Stomach smooth muscle (tissue), 2 donors: ENCODE measurements around the gene GMIP.
"Not testable (repeated sequence)": the region's sequence is repeated elsewhere in the genome, so short reads cannot be mapped to it uniquely, and the experiment has no call there.

Source experiments
- H3K27ac ChIP-seq: one replicate; pipeline ENCODE4 v1.7.0; 2013; ENCODE audit warnings: mild to moderate bottlenecking, low read length, inconsistent platforms
- H3K27me3 ChIP-seq, 2 donors: one replicate each; pipeline ENCODE4 v1.7.0; 2013; ENCODE audit warnings: low read length in 2 of 2; ENCODE audit not compliant: insufficient read depth in 2 of 2, control insufficient read depth in 1 of 2
- H3K36me3 ChIP-seq, 2 donors: one replicate each; pipeline ENCODE4 v1.7.0; 2013; ENCODE audit warnings: low read length in 2 of 2; ENCODE audit not compliant: control insufficient read depth in 2 of 2, insufficient read depth in 2 of 2
- H3K4me1 ChIP-seq: one replicate; pipeline ENCODE4 v1.7.0; 2013; ENCODE audit warnings: low read length; ENCODE audit not compliant: control insufficient read depth, insufficient read depth
- H3K4me3 ChIP-seq, 2 donors: one replicate each; pipeline ENCODE4 v1.7.0; 2013; ENCODE audit warnings: low read length in 2 of 2
- H3K9ac ChIP-seq, 2 donors: one replicate each; pipeline ENCODE4 v1.7.0; 2013; ENCODE audit warnings: low read length in 2 of 2, mild to moderate bottlenecking in 1 of 2
- H3K9me3 ChIP-seq, 2 donors: one replicate each; pipeline ENCODE4 v1.7.0; 2013; ENCODE audit warnings: low read length in 2 of 2; ENCODE audit not compliant: control insufficient read depth in 2 of 2
- donor health status: healthy.
- donor health status: Pancreatic carcinoma.

Gene GMIP

DNA sequence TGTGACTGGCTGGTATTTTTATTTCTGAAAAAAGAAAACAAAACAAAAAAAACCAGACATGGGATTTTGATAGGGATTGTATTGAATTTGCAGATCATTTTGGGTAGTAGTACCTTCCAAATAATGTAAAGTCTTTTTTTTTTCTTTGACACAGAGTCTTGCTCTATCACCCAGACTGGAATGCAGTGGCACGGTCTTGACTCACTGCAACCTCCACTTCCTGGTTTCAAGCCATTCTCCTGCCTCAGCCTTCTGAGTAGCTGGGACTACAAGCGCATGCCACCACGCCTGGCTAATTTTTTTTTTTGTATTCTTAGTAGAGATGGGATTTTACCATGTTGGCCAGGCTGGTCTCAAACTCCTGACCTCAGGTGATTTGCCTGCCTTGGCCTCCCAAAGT lies 29.4 kb upstream of the GMIP start:
- Histone ChIP-seq H3K27me3 (no peaks in the 10 kb centered on the region), H3K4me3 (no peak overlapping the region), H3K27ac (no peak overlapping the region), H3K9me3 (no peaks in the 10 kb centered on the region), H3K4me1 (peaks cover 16% of the 10 kb centered on the region), H3K9ac (no peak overlapping the region), H3K36me3 (peaks cover 2 to 4% of the 10 kb centered on the region in 2 donors)

DNA sequence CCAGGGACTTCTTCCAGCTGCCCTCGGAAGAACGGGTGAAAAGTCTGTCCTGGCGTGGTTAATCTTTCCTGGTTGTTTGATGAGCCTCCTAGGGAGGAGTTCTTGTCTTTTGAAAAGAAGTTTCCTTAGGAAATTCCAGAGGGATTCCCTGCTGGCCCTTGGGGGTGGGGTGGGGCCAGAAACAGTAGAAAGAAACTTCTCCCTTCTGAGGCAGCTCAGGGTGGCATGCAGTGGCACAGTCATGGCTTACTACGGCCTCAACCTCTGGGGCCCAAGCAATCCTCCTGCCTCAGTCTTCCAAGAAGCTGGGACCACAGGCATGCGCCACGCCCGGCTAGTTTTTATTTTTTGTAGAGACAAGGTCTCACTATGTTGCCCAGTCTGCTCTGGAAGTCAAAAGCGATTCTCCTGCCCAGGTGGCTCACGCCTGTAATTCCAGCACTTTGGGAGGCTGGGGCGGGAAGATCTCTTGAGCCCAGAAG lies 26.7 kb upstream of the GMIP start:
- no peak overlapping the region for H3K27ac ChIP-seq
- peak overlapping the region in 1 of 2 donors; percentile 89 for H3K4me3 ChIP-seq
- no peaks in the 10 kb centered on the region for H3K27me3 ChIP-seq
- no peaks in the 10 kb centered on the region for H3K9me3 ChIP-seq
- H3K4me1 ChIP-seq, result peaks cover 16% of the 10 kb centered on the region
- H3K36me3 ChIP-seq, result no peaks in the 10 kb centered on the region
- H3K9ac ChIP-seq, result no peak overlapping the region

DNA sequence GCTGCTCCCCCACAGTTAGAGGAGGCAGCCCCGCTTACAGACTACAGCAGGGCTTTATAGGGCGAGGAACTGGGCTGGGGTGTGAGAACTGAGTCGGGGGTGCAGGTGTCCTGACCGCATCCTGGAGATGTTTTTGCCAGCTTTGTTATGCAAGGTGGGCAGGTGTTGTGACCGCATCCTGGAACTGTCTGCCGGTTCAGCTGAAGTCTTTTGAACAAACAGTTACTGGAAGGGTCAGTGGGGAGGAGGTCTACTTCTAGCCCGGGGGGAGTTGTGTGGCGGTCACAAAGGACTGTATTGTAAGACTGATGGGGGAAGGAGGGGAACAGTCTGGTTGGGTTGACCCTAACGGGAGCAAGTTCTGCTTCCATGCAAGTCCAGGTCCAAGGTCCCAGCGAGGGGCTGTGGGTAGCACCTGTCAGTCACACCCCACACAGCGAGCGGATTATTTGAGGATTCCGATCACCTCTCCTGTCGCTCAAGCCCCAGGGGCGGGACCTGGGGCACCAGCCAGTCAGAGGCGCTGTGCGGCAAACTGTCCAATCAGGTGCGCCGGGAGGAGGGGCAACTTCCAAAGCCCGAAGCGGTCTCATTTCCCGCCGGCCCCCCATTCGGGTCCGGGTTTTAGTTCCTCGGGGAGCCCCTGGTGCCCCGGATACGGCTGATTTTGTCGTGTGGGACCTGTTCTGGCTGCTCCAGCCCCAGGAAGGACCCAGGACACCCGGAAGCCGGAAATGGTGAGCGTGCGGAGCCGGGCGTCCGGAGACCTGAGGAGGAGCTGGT lies 25.0 kb upstream of the GMIP start, which contains the start of gene ZNF101:
ZNF101 (plus strand) TSS at position 610 of the 783 bp plus-strand sequence; CDS start at position 735, 125 bp downstream.
- H3K27ac ChIP-seq, result peak within 1 kb of the TSS; percentile 58
- H3K9ac ChIP-seq, result peak within 1 kb of the TSS; percentile 77 to 89
- H3K4me1 ChIP-seq, result peaks cover 16% of the 10 kb centered on the region
- H3K27me3 ChIP-seq, result no peaks in the 10 kb centered on the region
- no peaks in the 10 kb centered on the region for H3K36me3 ChIP-seq
- H3K4me3 ChIP-seq, result peak within 1 kb of the TSS; percentile 89 to 93
- H3K9me3 ChIP-seq, result no peaks in the 10 kb centered on the region

DNA sequence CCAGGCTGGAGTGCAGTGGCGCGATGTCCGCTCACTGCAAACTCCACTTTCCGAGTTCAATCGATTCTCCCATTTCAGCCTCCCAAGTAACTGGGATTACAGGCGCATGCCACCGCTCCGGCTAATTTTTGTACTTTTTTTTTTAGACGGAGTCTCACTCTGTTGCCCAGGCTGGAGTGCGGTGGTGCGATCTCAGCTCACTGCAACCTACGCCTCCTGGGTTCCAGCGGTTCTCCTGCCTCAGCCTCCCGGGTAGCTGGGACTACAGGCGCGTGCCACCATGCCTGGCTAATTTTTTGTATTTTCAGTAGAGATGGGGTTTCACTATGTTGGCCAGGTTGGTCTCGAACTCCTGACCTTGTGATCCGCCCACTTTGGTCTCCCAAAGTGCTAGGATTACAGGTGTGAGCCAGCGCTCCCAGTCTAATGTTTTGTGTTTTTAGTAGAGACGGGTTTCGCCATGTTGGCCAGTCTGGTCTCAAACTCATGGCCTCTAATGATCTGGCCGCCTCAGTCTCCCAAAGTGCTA lies 22.0 kb upstream of the GMIP start:
- not testable (repeated sequence) for H3K27me3 ChIP-seq, H3K4me3 ChIP-seq, H3K9me3 ChIP-seq, H3K36me3 ChIP-seq, H3K9ac ChIP-seq, H3K27ac ChIP-seq
- H3K4me1 ChIP-seq, result peaks cover 34% of the 10 kb centered on the region

DNA sequence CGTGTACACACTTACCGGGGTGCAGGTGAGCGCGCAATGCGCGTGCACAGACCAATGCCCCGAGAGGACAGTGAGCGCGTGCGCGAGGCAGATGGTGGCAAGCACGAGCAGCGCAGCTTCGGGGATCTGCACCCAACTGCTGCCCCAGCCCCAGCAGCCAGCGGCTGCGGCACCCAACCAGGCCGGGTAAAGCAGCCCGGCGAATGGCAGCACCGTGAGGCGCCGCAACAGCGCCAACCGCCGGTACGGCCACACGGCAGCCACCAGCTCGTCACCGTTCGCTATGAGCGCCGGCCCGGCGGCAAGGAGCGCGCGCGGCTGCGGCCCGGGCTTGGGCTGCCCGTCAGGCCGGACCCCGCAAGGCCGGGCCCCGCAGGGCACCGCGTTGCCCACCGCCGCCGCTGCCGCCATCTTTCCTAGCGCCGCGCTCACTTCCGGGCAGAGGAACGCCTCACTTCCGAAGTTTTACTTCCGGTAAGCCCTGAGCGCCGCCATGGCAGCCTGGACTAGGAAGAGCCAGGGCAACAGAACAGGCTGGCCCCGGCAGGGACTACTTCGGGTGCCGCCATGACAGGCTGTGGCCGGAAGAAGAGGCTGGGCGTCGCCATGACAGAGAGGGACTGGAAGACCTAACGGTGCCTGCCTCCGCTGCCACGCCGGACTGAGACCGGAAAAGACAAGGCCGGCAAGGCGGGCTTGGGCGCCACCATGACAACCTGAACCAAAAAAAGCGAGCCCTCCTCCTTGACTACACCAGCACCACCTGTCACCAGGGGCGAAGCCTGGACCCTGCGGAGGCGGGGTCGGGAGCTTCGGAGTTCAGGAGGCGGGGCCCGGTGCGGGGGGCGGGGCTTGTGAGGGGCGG lies 20.0 kb upstream of the GMIP start, which contains the start of gene ATP13A1:
ATP13A1 (minus strand) TSS at position 421 of the 865 bp plus-strand sequence; CDS start at position 411, 10 bp downstream.
- peak within 1 kb of the TSS; percentile 96 to 98 for H3K4me3 ChIP-seq

DNA sequence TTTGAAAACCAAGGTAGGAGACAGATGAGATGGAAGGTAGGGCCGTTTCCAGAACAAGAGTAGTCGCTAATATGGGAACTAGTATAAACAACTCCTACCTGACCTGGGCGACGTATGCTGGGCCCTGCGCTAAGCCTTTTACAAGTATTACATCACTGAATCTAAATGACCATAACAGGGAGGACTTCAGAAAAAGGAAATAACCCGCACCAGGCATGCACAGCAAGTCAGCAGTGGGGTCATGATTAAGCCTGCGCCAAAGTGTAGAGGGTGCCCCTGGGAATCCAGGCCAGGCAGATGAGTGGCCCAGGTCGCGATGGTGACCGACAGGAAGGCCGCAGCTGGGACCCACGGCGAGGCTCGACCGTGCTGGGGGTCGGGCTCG lies 19.4 kb upstream of the GMIP start:
- Histone ChIP-seq H3K36me3 (peaks cover 8 to 15% of the 10 kb centered on the region in 2 donors), H3K9ac (peak overlapping the region; percentile 87 to 88), H3K9me3 (no peaks in the 10 kb centered on the region), H3K4me3 (peak overlapping the region; percentile 96 to 98), H3K27me3 (no peaks in the 10 kb centered on the region), H3K27ac (peak overlapping the region; percentile 70), H3K4me1 (peaks cover 17% of the 10 kb centered on the region)

More for the DNA sequence above, 20.0 kb upstream of the GMIP start, which contains the start of gene ATP13A1:
- peaks cover 4 to 10% of the 10 kb centered on the region in 2 donors for H3K36me3 ChIP-seq
- H3K27ac ChIP-seq, result peak within 1 kb of the TSS; percentile 74
- peaks cover 23% of the 10 kb centered on the region for H3K4me1 ChIP-seq
- H3K9me3 ChIP-seq, result no peaks in the 10 kb centered on the region
- H3K9ac ChIP-seq, result peak within 1 kb of the TSS; percentile 87 to 88
- no peaks in the 10 kb centered on the region for H3K27me3 ChIP-seq

DNA sequence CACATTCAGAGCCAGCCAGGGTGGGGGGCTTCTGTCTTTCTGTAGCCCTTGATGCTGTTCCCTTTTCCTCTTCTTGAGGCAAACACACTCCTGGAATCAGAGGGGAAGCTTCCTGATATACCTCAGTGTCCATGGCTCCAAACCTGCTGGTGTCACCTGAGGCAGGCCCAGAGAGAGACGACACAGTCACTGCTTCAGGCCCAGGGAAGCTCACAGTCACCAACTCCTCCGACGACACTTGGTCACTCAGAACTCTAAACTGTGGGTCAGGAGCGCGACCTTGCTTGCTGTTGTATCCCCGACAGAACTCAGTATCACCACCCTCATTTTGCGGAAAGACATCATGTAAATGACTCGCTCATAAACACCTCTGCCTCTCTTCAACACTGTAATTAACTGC lies 18.9 kb upstream of the GMIP start:
- Histone ChIP-seq H3K27me3 (no peaks in the 10 kb centered on the region), H3K4me3 (peak overlapping the region; percentile 96 to 98), H3K9ac (peak overlapping the region in 1 of 2 donors; percentile 88), H3K4me1 (peaks cover 17% of the 10 kb centered on the region), H3K27ac (no peak overlapping the region), H3K36me3 (peaks cover 11 to 18% of the 10 kb centered on the region in 2 donors), H3K9me3 (no peaks in the 10 kb centered on the region)

DNA sequence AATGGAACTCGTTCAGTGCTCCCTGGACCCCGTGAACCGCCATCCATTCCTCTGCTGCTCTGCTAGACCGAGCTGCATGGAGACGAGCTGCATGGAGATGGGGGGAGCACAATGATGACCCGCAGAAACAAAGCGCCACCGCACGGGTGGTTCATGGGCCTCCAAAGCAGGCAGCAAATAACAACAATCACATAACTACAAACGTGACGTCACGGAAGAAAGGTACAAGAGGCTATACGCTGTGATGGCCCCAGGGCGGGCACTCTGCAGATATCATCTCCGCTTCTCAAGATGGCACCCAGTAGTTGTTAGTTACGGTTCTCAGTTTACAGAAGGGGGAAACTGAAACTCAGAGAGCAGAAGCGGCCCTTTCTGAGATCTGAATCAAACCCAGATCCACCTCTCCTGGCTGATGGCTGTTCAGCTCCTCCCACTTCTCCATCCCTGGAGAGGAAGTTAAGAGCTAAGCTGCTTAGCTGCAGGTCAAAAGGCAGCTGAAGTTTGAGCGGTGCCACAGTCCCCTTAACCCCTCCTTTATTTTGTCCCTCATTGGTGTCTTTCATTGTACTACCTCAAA lies 18.3 kb upstream of the GMIP start:
- peak overlapping the region in 1 of 2 donors; percentile 88 for H3K9ac ChIP-seq
- no peak overlapping the region for H3K27ac ChIP-seq
- peaks cover 17% of the 10 kb centered on the region for H3K4me1 ChIP-seq
- H3K36me3 ChIP-seq, result peaks cover 14 to 24% of the 10 kb centered on the region in 2 donors
- H3K27me3 ChIP-seq, result no peaks in the 10 kb centered on the region
- H3K9me3 ChIP-seq, result no peaks in the 10 kb centered on the region
- H3K4me3 ChIP-seq, result no peak overlapping the region

DNA sequence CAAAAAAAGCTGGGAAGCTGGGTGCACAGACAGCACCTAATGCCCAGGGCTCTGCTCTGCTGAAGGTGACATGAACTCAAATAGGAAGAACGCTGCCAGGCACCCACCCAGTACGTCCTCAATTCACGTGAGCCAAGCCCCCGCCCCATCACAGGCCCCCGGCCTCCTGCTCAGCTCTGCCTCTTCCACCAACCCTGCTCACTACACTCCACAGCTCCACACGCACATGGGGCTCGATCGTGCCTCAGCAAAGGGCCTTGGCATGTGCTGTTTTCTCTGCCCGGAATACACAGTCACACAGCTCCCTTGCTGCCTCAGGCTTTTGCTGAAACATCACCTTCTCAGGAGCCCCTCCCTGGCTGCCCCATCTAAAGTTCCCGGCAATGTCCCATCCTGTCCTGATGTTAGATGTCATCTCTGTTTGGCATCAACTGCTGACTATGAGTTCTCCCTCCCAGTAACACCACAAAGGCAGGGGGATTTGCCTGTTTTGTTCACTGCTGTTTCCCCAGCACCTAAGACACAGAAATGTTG lies 17.8 kb upstream of the GMIP start:
- Histone ChIP-seq H3K9ac (no peak overlapping the region), H3K4me3 (no peak overlapping the region), H3K27me3 (no peaks in the 10 kb centered on the region), H3K36me3 (peaks cover 19 to 30% of the 10 kb centered on the region in 2 donors), H3K4me1 (peaks cover 17% of the 10 kb centered on the region), H3K9me3 (no peaks in the 10 kb centered on the region), H3K27ac (no peak overlapping the region)
